ENCODE results near the gene GNA12. TPM values are rescaled to one million over a fixed set of nuclear protein-coding genes. Genes with fewer than 3 reads are reported as not detected.
"Not testable (repeated sequence)": the region's sequence is repeated elsewhere in the genome, so short reads cannot be mapped to it uniquely, and the experiment has no call there.

The GNA12 gene
- total RNA-seq, 1 donor from 2014 or later = 67.2 TPM

DNA sequence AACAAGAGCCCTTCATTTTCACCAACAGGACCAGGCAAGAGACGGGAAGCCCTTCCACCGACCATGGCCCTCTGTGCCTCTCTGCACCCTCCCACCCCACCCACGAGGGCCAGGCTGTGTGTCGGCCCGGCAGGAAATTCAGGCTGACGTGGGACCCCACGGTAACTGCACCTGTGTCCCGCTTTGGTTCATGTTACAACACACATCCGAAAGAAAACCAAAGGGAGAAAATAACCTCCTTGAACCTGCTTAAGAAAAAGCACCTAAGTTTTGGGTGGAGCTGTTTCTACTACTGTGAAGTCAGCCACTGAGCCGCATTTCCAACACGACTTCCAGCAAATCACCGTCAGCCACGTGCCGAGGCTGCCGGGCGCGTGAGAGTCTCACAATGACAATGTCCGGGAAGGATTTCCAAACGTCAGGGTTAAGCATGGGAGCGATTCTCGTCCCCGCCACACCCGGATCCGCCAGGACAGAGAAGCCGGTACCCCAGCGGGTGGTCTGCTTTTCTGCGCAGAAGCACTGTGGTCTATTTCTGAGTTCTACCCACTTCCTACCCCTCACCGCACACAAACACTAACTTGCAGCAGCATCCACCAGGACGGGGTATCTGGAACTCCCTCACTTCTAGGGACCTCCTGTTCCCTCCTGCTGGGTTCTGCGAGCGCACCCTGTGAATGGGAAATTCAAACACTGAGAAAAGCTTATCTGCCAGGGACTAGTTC, 119.5 kb downstream of the GNA12 start:
- peaks cover 10% of the 10 kb centered on the region for H3K36me3 ChIP-seq (ENCODE audit: insufficient read depth, low read length)
- Mint-ChIP-seq H3K9me3 (ENCODE audit: unreplicated experiment) (peaks cover 1% of the 10 kb centered on the region), H3K27me3 (ENCODE audit: low read depth, unreplicated experiment) (no peaks in the 10 kb centered on the region), H3K36me3 (ENCODE audit: low read depth, unreplicated experiment) (peaks cover 23% of the 10 kb centered on the region), H3K4me3 (ENCODE audit: unreplicated experiment) (no peak overlapping the region), H3K27ac (ENCODE audit: unreplicated experiment) (no peak overlapping the region), H3K4me1 (ENCODE audit: low read depth, unreplicated experiment) (no peaks in the 10 kb centered on the region)
- no peak overlapping the region for H3K4me2 ChIP-seq (ENCODE audit: low read length)
- TF ChIP-seq, protein P1, sequence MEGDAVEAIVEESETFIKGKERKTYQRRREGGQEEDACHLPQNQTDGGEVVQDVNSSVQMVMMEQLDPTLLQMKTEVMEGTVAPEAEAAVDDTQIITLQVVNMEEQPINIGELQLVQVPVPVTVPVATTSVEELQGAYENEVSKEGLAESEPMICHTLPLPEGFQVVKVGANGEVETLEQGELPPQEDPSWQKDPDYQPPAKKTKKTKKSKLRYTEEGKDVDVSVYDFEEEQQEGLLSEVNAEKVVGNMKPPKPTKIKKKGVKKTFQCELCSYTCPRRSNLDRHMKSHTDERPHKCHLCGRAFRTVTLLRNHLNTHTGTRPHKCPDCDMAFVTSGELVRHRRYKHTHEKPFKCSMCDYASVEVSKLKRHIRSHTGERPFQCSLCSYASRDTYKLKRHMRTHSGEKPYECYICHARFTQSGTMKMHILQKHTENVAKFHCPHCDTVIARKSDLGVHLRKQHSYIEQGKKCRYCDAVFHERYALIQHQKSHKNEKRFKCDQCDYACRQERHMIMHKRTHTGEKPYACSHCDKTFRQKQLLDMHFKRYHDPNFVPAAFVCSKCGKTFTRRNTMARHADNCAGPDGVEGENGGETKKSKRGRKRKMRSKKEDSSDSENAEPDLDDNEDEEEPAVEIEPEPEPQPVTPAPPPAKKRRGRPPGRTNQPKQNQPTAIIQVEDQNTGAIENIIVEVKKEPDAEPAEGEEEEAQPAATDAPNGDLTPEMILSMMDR (IDR thresholded peaks at IDR 0.05; ENCODE audit: insufficient read depth, low read depth, low read length) = no peak
- TF ChIP-seq EZH2 (IDR thresholded peaks at IDR 0.05; ENCODE audit: insufficient read depth, low read length) = no peak
- H4K20me1 ChIP-seq (ENCODE audit: insufficient read depth, low read length) = peaks cover 19% of the 10 kb centered on the region
- H3K9ac ChIP-seq (ENCODE audit: low read length) = no peak overlapping the region
- H3K27ac ChIP-seq (ENCODE audit: low read depth, low read length) = no peak overlapping the region
- FAIRE-seq (no peak), DNase-seq (ENCODE audit: low read depth) (no peak)
- H3K79me2 ChIP-seq (ENCODE audit: insufficient read depth, low read length) = peaks cover 3% of the 10 kb centered on the region
- peaks cover 8% of the 10 kb centered on the region for H3K4me1 ChIP-seq (ENCODE audit: insufficient read depth, low read length)
- no peaks in the 10 kb centered on the region for H3K27me3 ChIP-seq (ENCODE audit: insufficient read depth, low read length)
- H3K9me3 ChIP-seq (ENCODE audit: insufficient read depth, low read depth, low read length) = no peaks in the 10 kb centered on the region
- H2AFZ ChIP-seq (ENCODE audit: low read depth, low read length) = no peak overlapping the region
- no peak overlapping the region for H3K4me3 ChIP-seq (ENCODE audit: insufficient read depth, low read depth, low read length)

DNA sequence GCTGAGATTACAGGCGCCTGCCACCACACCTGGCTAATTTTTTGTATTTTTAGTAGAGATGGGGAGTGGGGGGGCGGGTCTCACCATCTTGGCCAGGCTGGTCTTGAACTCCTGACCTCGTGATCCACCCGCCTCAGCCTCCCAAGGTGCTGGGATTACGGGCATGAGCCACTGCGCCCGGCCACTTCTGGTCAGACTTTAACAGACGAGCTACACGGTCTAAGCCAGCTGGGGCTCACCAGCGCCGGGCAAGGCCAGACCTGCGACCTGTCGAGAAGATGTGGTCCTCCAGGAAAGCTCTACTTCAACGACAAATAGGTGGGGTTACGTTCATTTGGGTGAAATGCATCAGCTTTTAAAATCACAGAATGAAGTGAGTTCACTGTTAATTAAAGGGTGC, 120.1 kb downstream of the GNA12 start:
- H3K4me2 ChIP-seq (ENCODE audit: low read length); H3K27me3 Mint-ChIP-seq (ENCODE audit: low read depth, unreplicated experiment); H3K4me3 ChIP-seq (ENCODE audit: insufficient read depth, low read depth, low read length); H3K4me3 Mint-ChIP-seq (ENCODE audit: unreplicated experiment); H3K27me3 ChIP-seq (ENCODE audit: insufficient read depth, low read length); H3K27ac ChIP-seq (ENCODE audit: low read depth, low read length); FAIRE-seq; H3K9me3 ChIP-seq (ENCODE audit: insufficient read depth, low read depth, low read length); H3K27ac Mint-ChIP-seq (ENCODE audit: unreplicated experiment); H3K4me1 Mint-ChIP-seq (ENCODE audit: low read depth, unreplicated experiment); H3K4me1 ChIP-seq (ENCODE audit: insufficient read depth, low read length); H2AFZ ChIP-seq (ENCODE audit: low read depth, low read length); H3K79me2 ChIP-seq (ENCODE audit: insufficient read depth, low read length); H3K9ac ChIP-seq (ENCODE audit: low read length); H3K9me3 Mint-ChIP-seq (ENCODE audit: unreplicated experiment); DNase-seq (ENCODE audit: low read depth): not testable (repeated sequence)
- H4K20me1 ChIP-seq (ENCODE audit: insufficient read depth, low read length) = peaks cover 18% of the 10 kb centered on the region
- H3K36me3 Mint-ChIP-seq (ENCODE audit: low read depth, unreplicated experiment) = peaks cover 23% of the 10 kb centered on the region
- peaks cover 10% of the 10 kb centered on the region for H3K36me3 ChIP-seq (ENCODE audit: insufficient read depth, low read length)

DNA sequence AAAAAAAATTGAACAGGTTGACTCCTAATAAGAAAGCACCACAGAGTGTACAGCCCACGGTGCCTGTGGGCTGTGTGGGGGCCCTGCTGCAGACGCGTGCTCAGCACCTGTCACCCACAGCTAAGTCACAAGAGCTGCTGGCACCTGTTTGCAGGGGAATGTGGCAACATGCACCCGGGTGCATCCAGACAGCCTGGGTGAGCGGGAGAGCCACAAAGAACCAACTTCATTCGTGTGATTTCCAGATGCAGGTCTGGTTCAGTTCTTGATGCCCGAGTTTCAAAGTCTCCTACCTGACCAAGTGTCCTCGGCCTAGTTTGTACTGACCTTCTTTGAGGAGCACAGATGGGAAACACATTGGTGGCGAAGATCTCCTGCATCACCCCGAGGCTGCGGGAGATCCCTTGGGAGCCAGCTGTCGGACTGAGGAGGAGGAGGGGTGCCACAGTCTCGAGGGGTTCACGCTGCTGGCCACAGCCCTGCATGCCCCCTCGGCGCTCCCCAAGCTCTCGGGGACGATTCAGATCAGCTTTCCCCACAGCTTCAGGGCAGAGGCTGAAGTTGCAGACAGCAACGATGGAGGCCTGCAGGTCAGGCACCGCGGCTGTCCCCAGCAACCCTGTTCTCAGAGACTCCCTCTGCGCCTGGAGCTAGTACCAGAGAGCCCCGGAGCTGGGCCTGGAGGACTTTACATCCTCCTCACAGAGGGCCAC, 120.8 kb downstream of the GNA12 start:
- Mint-ChIP-seq H3K9me3 (ENCODE audit: unreplicated experiment) (peaks cover 1% of the 10 kb centered on the region), H3K4me1 (ENCODE audit: low read depth, unreplicated experiment) (no peaks in the 10 kb centered on the region), H3K4me3 (ENCODE audit: unreplicated experiment) (no peak overlapping the region), H3K36me3 (ENCODE audit: low read depth, unreplicated experiment) (peaks cover 22% of the 10 kb centered on the region), H3K27me3 (ENCODE audit: low read depth, unreplicated experiment) (no peaks in the 10 kb centered on the region), H3K27ac (ENCODE audit: unreplicated experiment) (no peak overlapping the region)
- Histone ChIP-seq H3K36me3 (ENCODE audit: insufficient read depth, low read length) (peaks cover 12% of the 10 kb centered on the region), H3K4me3 (ENCODE audit: insufficient read depth, low read depth, low read length) (no peak overlapping the region), H3K4me2 (ENCODE audit: low read length) (no peak overlapping the region), H3K27ac (ENCODE audit: low read depth, low read length) (no peak overlapping the region), H2AFZ (ENCODE audit: low read depth, low read length) (no peak overlapping the region), H3K4me1 (ENCODE audit: insufficient read depth, low read length) (peaks cover under 1% of the 10 kb centered on the region), H3K9me3 (ENCODE audit: insufficient read depth, low read depth, low read length) (no peaks in the 10 kb centered on the region), H4K20me1 (ENCODE audit: insufficient read depth, low read length) (peaks cover 16% of the 10 kb centered on the region), H3K9ac (ENCODE audit: low read length) (no peak overlapping the region), H3K79me2 (ENCODE audit: insufficient read depth, low read length) (no peaks in the 10 kb centered on the region), H3K27me3 (ENCODE audit: insufficient read depth, low read length) (no peaks in the 10 kb centered on the region)
- TF ChIP-seq, protein P1 (IDR thresholded peaks at IDR 0.05; ENCODE audit: insufficient read depth, low read depth, low read length) = no peak
- no peak for TF ChIP-seq EZH2 (IDR thresholded peaks at IDR 0.05; ENCODE audit: insufficient read depth, low read length)
- FAIRE-seq (no peak), DNase-seq (ENCODE audit: low read depth) (no peak)
